ENCODE measurements around the gene OR5A1. TPM values are rescaled to one million over a fixed set of nuclear protein-coding genes. Genes with fewer than 3 reads are reported as not detected.

The OR5A1 gene
- total RNA-seq (2022; extraction: Qiagen RNA extraction): not detected in 5 replicates

DNA sequence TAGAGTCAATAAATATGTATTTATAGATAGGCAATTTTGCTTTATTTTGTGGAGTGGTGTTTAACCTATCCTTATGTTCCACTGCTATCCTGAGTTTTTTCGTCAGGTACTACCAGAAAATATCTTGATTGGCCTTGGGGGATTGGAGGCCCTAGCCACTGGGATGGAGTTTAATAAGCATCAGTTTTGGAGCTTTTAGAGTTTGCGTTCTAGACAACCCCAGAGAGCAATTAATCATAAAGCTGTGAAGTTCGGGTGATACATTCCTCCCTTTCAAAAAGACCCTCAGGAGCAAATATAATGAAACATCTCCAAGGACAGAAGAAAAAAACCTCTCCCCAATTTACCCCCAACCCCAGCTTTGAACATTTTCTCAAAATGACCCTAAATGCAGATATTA, at the start of gene OR5A1:
OR5A1 (plus strand) TSS at position 301 of the 400 bp plus-strand sequence. CDS start 6,700 bp downstream, outside the sequence.

GRCh38 chr11:59426361-59427067, 9.8 kb upstream of the OR5A1 start, which contains the start of gene OR5A2:
OR5A2 (minus strand) TSS chr11:59426413; CDS start chr11:59422953, 3,460 bp downstream.

DNA sequence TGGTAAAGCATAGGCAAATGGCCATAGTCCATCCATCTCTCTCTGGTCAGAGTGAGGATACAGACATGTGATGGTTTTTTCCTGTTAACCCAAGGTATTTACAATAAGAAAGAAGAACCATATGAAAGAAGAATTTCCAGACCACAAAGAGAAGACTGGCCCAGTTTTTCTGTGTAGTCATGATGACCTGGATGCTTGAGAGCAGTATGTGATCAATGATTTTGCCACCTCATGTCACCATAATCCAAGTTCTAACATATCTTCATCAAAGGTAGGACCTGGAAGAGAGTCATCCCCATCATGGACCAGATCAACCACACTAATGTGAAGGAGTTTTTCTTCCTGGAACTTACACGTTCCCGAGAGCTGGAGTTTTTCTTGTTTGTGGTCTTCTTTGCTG, 20.4 kb downstream of the OR5A1 start, which contains the start of gene OR4D6:
OR4D6 (plus strand) TSS at position 301 of the 400 bp plus-strand sequence; CDS start at position 301, 0 bp downstream.

DNA sequence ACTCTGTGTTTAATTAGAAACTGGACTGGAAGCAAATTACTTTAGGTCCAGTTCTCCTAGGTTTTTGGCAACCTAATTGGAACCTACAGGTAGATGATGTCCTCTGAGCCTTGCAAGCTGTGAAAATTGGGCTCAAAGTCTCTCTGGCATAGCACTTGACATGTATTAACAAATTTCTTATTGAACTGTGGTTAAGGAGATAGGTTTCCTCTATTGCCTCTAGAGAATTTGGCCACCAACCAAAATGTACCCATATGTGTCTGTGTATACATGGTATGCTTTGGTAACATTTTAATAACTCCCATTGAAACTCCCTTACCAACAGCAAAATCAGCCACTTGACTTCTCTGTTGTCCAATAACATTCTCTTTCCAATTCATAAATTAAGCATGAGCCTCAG, 36.7 kb downstream of the OR5A1 start, which contains the start of gene OR4D10:
OR4D10 (plus strand) TSS at position 301 of the 400 bp plus-strand sequence. CDS start 4,115 bp downstream, outside the sequence.

Other genes with a start within 250 kb of the OR5A1 start
- gene MPEG1, start 223.5 kb upstream of the OR5A1 start, total RNA-seq (2022; extraction: Qiagen RNA extraction): not detected in 5 replicates
- gene OR5AN1, start 77.6 kb upstream of the OR5A1 start, total RNA-seq (2022; extraction: Qiagen RNA extraction): not detected in 5 replicates
- not detected in 5 replicates for gene OR5A2, start 10.1 kb upstream of the OR5A1 start, total RNA-seq (2022; extraction: Qiagen RNA extraction)
- not detected in 5 replicates for gene OR4D6, start 20.5 kb downstream of the OR5A1 start, total RNA-seq (2022; extraction: Qiagen RNA extraction)
- not detected in 5 replicates for gene OR4D10, start 36.8 kb downstream of the OR5A1 start, total RNA-seq (2022; extraction: Qiagen RNA extraction)
- not detected in 5 replicates for gene OR4D11, start 67.1 kb downstream of the OR5A1 start, total RNA-seq (2022; extraction: Qiagen RNA extraction)
- gene OR4D9, start 75.1 kb downstream of the OR5A1 start, total RNA-seq (2022; extraction: Qiagen RNA extraction): not detected in 5 replicates
- gene OSBP, start 179.3 kb downstream of the OR5A1 start, total RNA-seq (2022; extraction: Qiagen RNA extraction): 27.6 to 36.5 TPM (median 28.5 TPM) in 5 replicates
- 41.8 to 48.5 TPM (median 46.9 TPM) in 5 replicates for gene PATL1, start 232.6 kb downstream of the OR5A1 start, total RNA-seq (2022; extraction: Qiagen RNA extraction)